Measurements from ENCODE around the gene SAMHD1. TPM values are rescaled to one million over a fixed set of nuclear protein-coding genes. Genes with fewer than 3 reads are reported as not detected.
A peak's percentile ranks its signal among the peaks of the same experiment; 100 is the strongest.
"Not testable (repeated sequence)": the region's sequence is repeated elsewhere in the genome, so short reads cannot be mapped to it uniquely, and the experiment has no call there.

The SAMHD1 gene
- total RNA-seq (100 to 1,000 TPM; 275 to 286 TPM), total RNA-seq (381 to 490 reads per million in 2 donors)

GRCh38 chr20:36951198-36951978 is at the start of gene SAMHD1:
SAMHD1 (minus strand) TSS chr20:36951708; CDS start chr20:36951643, 65 bp downstream.
- H3K36me3 Mint-ChIP-seq (ENCODE audit: low read depth), result peaks cover 10% of the 10 kb centered on the region
- no peaks in the 10 kb centered on the region for H3K27me3 Mint-ChIP-seq
- peak within 1 kb of the TSS; percentile 100 for H3K27ac Mint-ChIP-seq
- ATAC-seq, result peak; percentile 85
- peak; percentile 75 to 82 (median 79) for DNase-seq
- peak within 1 kb of the TSS; percentile 92 for H3K4me3 Mint-ChIP-seq
- H3K4me1 Mint-ChIP-seq, result peaks cover 29% of the 10 kb centered on the region
- no peaks in the 10 kb centered on the region for H3K9me3 ChIP-seq (ENCODE audit: control insufficient read depth, low read length, poor library complexity, severe bottlenecking)

GRCh38 chr20:37000171-37000570 is 48.7 kb upstream of the SAMHD1 start:
- H3K9me3 ChIP-seq (ENCODE audit: control insufficient read depth, low read length, poor library complexity, severe bottlenecking); H3K4me3 Mint-ChIP-seq; DNase-seq; ATAC-seq; H3K27ac Mint-ChIP-seq; H3K4me1 Mint-ChIP-seq; H3K27me3 Mint-ChIP-seq; H3K36me3 Mint-ChIP-seq (ENCODE audit: low read depth): not testable (repeated sequence)

GRCh38 chr20:36998652-36999051 is 47.1 kb upstream of the SAMHD1 start:
- no peaks in the 10 kb centered on the region for H3K27me3 Mint-ChIP-seq
- H3K36me3 Mint-ChIP-seq (ENCODE audit: low read depth), result peaks cover 2% of the 10 kb centered on the region
- peak overlapping the region; percentile 81 for H3K27ac Mint-ChIP-seq
- no peak overlapping the region for H3K4me3 Mint-ChIP-seq
- ATAC-seq (peak; percentile 57), DNase-seq (no peak)
- H3K4me1 Mint-ChIP-seq, result peaks cover 2% of the 10 kb centered on the region
- H3K9me3 ChIP-seq (ENCODE audit: control insufficient read depth, low read length, poor library complexity, severe bottlenecking), result no peaks in the 10 kb centered on the region

GRCh38 chr20:36997121-36997520 is 45.6 kb upstream of the SAMHD1 start:
- no peak overlapping the region for H3K4me3 Mint-ChIP-seq
- H3K27me3 Mint-ChIP-seq, result no peaks in the 10 kb centered on the region
- no peak for ATAC-seq
- H3K27ac Mint-ChIP-seq, result peak overlapping the region; percentile 51
- no peaks in the 10 kb centered on the region for H3K9me3 ChIP-seq (ENCODE audit: control insufficient read depth, low read length, poor library complexity, severe bottlenecking)
- H3K4me1 Mint-ChIP-seq, result peaks cover 2% of the 10 kb centered on the region
- H3K36me3 Mint-ChIP-seq (ENCODE audit: low read depth), result peaks cover 7% of the 10 kb centered on the region
- DNase-seq, result no peak

- peaks cover 10% of the 10 kb centered on the region for H3K4me1 Mint-ChIP-seq
- not testable (repeated sequence) for H3K9me3 ChIP-seq (ENCODE audit: control insufficient read depth, low read length, poor library complexity, severe bottlenecking); H3K36me3 Mint-ChIP-seq (ENCODE audit: low read depth); H3K27me3 Mint-ChIP-seq; H3K27ac Mint-ChIP-seq; ATAC-seq; DNase-seq; H3K4me3 Mint-ChIP-seq
Measured at GRCh38 chr20:36994221-36994620, 42.7 kb upstream of the SAMHD1 start.

GRCh38 chr20:36992802-36993334 is 41.4 kb upstream of the SAMHD1 start:
- Mint-ChIP-seq H3K4me1 (peaks cover 19% of the 10 kb centered on the region), H3K27ac (peak overlapping the region; percentile 22), H3K4me3 (no peak overlapping the region), H3K36me3 (ENCODE audit: low read depth) (peaks cover 7% of the 10 kb centered on the region), H3K27me3 (no peaks in the 10 kb centered on the region)
- DNase-seq (no peak), ATAC-seq (no peak)
- no peaks in the 10 kb centered on the region for H3K9me3 ChIP-seq (ENCODE audit: control insufficient read depth, low read length, poor library complexity, severe bottlenecking)

- H3K36me3 Mint-ChIP-seq (ENCODE audit: low read depth), result peaks cover 7% of the 10 kb centered on the region
- no peak overlapping the region for H3K4me3 Mint-ChIP-seq
Measured at GRCh38 chr20:36991703-36992102, 40.2 kb upstream of the SAMHD1 start.

GRCh38 chr20:36989797-36990196 is 38.3 kb upstream of the SAMHD1 start:
- H3K4me1 Mint-ChIP-seq, result peaks cover 24% of the 10 kb centered on the region
- H3K9me3 ChIP-seq (ENCODE audit: control insufficient read depth, low read length, poor library complexity, severe bottlenecking), result no peaks in the 10 kb centered on the region
- peaks cover 4% of the 10 kb centered on the region for H3K36me3 Mint-ChIP-seq (ENCODE audit: low read depth)
- no peaks in the 10 kb centered on the region for H3K27me3 Mint-ChIP-seq
- no peak overlapping the region for H3K4me3 Mint-ChIP-seq
- no peak for DNase-seq
- no peak for ATAC-seq
- peak overlapping the region; percentile 19 for H3K27ac Mint-ChIP-seq

More at GRCh38 chr20:36991703-36992102, 40.2 kb upstream of the SAMHD1 start:
- no peak for DNase-seq
- no peak for ATAC-seq
- no peaks in the 10 kb centered on the region for H3K27me3 Mint-ChIP-seq
- no peak overlapping the region for H3K27ac Mint-ChIP-seq
- H3K4me1 Mint-ChIP-seq, result peaks cover 22% of the 10 kb centered on the region
- no peaks in the 10 kb centered on the region for H3K9me3 ChIP-seq (ENCODE audit: control insufficient read depth, low read length, poor library complexity, severe bottlenecking)

- DNase-seq (no peak), ATAC-seq (peak; percentile 79)
- Mint-ChIP-seq H3K36me3 (ENCODE audit: low read depth) (peaks cover 4% of the 10 kb centered on the region), H3K4me1 (peaks cover 24% of the 10 kb centered on the region), H3K4me3 (no peak overlapping the region), H3K27me3 (no peaks in the 10 kb centered on the region), H3K27ac (peak overlapping the region; percentile 19)
- H3K9me3 ChIP-seq (ENCODE audit: control insufficient read depth, low read length, poor library complexity, severe bottlenecking), result no peaks in the 10 kb centered on the region
Measured at GRCh38 chr20:36988494-36988966, 37.0 kb upstream of the SAMHD1 start.

- Mint-ChIP-seq H3K36me3 (ENCODE audit: low read depth) (no peaks in the 10 kb centered on the region), H3K4me1 (peaks cover 16% of the 10 kb centered on the region), H3K4me3 (no peak overlapping the region), H3K27me3 (no peaks in the 10 kb centered on the region), H3K27ac (no peak overlapping the region)
- no peaks in the 10 kb centered on the region for H3K9me3 ChIP-seq (ENCODE audit: control insufficient read depth, low read length, poor library complexity, severe bottlenecking)
- DNase-seq (no peak), ATAC-seq (no peak)
Measured at GRCh38 chr20:36984257-36984638, 32.7 kb upstream of the SAMHD1 start.

- no peaks in the 10 kb centered on the region for H3K9me3 ChIP-seq (ENCODE audit: control insufficient read depth, low read length, poor library complexity, severe bottlenecking)
- ATAC-seq (peak; percentile 94), DNase-seq (peak; percentile 23 to 61 (median 36))
- peak overlapping the region; percentile 81 for H3K4me3 Mint-ChIP-seq
- peak overlapping the region; percentile 89 for H3K27ac Mint-ChIP-seq
- H3K4me1 Mint-ChIP-seq, result peaks cover 17% of the 10 kb centered on the region
- no peaks in the 10 kb centered on the region for H3K36me3 Mint-ChIP-seq (ENCODE audit: low read depth)
- no peaks in the 10 kb centered on the region for H3K27me3 Mint-ChIP-seq
Measured at GRCh38 chr20:36975099-36975818, 23.8 kb upstream of the SAMHD1 start.

GRCh38 chr20:36974660-36975059 is 23.2 kb upstream of the SAMHD1 start:
- Mint-ChIP-seq H3K27ac (peak overlapping the region; percentile 89), H3K4me1 (peaks cover 23% of the 10 kb centered on the region), H3K27me3 (no peaks in the 10 kb centered on the region), H3K36me3 (ENCODE audit: low read depth) (no peaks in the 10 kb centered on the region), H3K4me3 (no peak overlapping the region)
- DNase-seq, result no peak
- ATAC-seq, result peak; percentile 40
- H3K9me3 ChIP-seq (ENCODE audit: control insufficient read depth, low read length, poor library complexity, severe bottlenecking), result no peaks in the 10 kb centered on the region

- no peaks in the 10 kb centered on the region for H3K9me3 ChIP-seq (ENCODE audit: control insufficient read depth, low read length, poor library complexity, severe bottlenecking)
- H3K4me1 Mint-ChIP-seq, result peaks cover 43% of the 10 kb centered on the region
- H3K4me3 Mint-ChIP-seq, result peak overlapping the region; percentile 63
- no peaks in the 10 kb centered on the region for H3K36me3 Mint-ChIP-seq (ENCODE audit: low read depth)
- peak overlapping the region; percentile 92 for H3K27ac Mint-ChIP-seq
- no peak for ATAC-seq
- DNase-seq, result no peak
- H3K27me3 Mint-ChIP-seq, result no peaks in the 10 kb centered on the region
Measured at GRCh38 chr20:36971103-36971502, 19.6 kb upstream of the SAMHD1 start.

Data from T-helper 17 cell (primary cell).